BE2C (cell line): Measurements from ENCODE around the gene KIF21B.

Experiments used
- DNase-seq: peaks from one replicate; pipeline ENCODE4 v3.0.0-alpha.2; 2020
- H3K27me3 ChIP-seq: fragments of 250-450 bp; sonication (Bioruptor Pico); 2 replicates; pipeline ENCODE4 v1.5.1; 2020; ENCODE audit warnings: mild to moderate bottlenecking
- H3K36me3 ChIP-seq: fragments of 250-450 bp; sonication (Bioruptor Pico); 2 replicates; pipeline ENCODE4 v1.5.1; 2020; ENCODE audit warnings: mild to moderate bottlenecking
- H3K4me1 ChIP-seq: fragments of 250-450 bp; sonication (Bioruptor Pico); 2 replicates; pipeline ENCODE4 v1.5.1; 2020
- H3K4me3 ChIP-seq: 2 replicates; pipeline ENCODE4 v1.5.1; 2011; ENCODE audit warnings: low read depth, low read length
- H3K9me3 ChIP-seq: fragments of 250-450 bp; sonication (Bioruptor Pico); 2 replicates; pipeline ENCODE4 v1.5.1; 2020
- TF ChIP-seq, protein P1 (sequence below): IDR thresholded peaks from 2 replicates; pipeline ENCODE4 v1.5.1; 2012; ENCODE audit warnings: mild to moderate bottlenecking, low read depth, low read length

The KIF21B gene

DNA sequence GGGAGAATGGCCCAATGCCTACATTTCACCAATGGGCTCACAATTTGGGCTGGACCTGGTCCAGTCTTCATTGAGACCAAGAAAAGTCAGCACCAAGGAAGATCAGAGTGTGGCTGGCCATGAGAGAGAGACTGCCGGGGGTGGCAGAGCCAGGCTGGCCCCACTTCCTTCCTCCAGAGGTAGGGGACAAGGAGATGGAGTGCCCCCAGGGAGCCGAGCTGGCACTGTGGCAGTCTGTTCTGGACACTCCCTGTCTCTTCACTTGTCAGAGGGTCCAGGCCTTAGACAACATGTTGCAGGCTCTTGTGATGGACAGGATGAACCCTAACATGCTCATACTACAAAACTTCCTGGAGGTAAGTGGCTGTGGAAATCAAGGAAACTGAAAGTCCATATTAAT is 101.1 kb downstream of the KIF21B start:
- H3K9me3 ChIP-seq = no peaks in the 10 kb centered on the region
- peaks cover 5% of the 10 kb centered on the region for H3K27me3 ChIP-seq
- TF ChIP-seq, protein P1, sequence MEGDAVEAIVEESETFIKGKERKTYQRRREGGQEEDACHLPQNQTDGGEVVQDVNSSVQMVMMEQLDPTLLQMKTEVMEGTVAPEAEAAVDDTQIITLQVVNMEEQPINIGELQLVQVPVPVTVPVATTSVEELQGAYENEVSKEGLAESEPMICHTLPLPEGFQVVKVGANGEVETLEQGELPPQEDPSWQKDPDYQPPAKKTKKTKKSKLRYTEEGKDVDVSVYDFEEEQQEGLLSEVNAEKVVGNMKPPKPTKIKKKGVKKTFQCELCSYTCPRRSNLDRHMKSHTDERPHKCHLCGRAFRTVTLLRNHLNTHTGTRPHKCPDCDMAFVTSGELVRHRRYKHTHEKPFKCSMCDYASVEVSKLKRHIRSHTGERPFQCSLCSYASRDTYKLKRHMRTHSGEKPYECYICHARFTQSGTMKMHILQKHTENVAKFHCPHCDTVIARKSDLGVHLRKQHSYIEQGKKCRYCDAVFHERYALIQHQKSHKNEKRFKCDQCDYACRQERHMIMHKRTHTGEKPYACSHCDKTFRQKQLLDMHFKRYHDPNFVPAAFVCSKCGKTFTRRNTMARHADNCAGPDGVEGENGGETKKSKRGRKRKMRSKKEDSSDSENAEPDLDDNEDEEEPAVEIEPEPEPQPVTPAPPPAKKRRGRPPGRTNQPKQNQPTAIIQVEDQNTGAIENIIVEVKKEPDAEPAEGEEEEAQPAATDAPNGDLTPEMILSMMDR = no peak
- DNase-seq = no peak
- no peaks in the 10 kb centered on the region for H3K36me3 ChIP-seq
- H3K4me1 ChIP-seq = no peaks in the 10 kb centered on the region
- no peak overlapping the region for H3K4me3 ChIP-seq

DNA sequence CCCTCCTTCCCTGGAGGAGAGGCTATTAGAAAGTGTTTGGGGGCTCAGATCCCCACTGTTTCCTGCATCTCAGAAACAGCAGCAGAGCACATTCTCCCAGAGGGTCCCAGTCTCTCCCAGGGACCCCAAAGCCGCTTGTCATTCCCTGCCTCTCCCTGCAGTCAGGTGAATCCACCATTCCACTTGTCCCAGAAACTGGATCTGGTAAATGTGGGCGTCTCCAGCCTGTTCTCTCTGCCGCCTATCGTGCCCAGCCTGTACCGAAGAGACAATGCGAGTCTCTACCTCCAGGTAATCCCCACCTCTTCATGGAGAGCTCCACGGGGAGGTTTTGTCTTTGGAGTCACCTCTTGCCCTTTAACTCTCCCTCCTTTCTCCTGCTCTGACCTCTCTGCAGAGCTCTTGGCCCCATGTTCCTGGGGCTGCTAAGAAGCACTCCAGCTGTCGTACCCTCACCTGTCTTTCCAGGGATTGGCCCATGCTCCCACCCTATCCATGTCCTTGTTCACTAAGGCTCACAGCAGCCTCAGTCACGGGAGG is 101.9 kb downstream of the KIF21B start:
- DNase-seq = no peak
- TF ChIP-seq, protein P1 = no peak
- peaks cover 5% of the 10 kb centered on the region for H3K27me3 ChIP-seq
- no peaks in the 10 kb centered on the region for H3K4me1 ChIP-seq
- no peaks in the 10 kb centered on the region for H3K9me3 ChIP-seq
- no peaks in the 10 kb centered on the region for H3K36me3 ChIP-seq
- H3K4me3 ChIP-seq = no peak overlapping the region
